Aorta (tissue), 5 donors: ENCODE results near the gene SPIN2A. TPM values are rescaled to one million over a fixed set of nuclear protein-coding genes. Genes with fewer than 3 reads are reported as not detected.
"Not testable (repeated sequence)": the region's sequence is repeated elsewhere in the genome, so short reads cannot be mapped to it uniquely, and the experiment has no call there.

Source experiments
- ATAC-seq: fragments of 200-7000 bp; cut with Tn5 transposase; one replicate; pipeline ENCODE4 v1.9.1; 2022; ENCODE audit warnings: moderate library complexity; ENCODE audit not compliant: low FRiP score
- DNase-seq, 2 donors: peaks; one replicate each; pipeline ENCODE4 v3.0.0-alpha.2; 2020
- H3K27ac ChIP-seq, 2 donors: one replicate each; pipeline ENCODE4 v1.5.1; 2013; ENCODE audit warnings: low read length in 2 of 2, mild to moderate bottlenecking in 2 of 2, moderate library complexity in 2 of 2, control low read depth in 1 of 2, inconsistent platforms in 1 of 2, low read depth in 1 of 2
- H3K27me3 ChIP-seq, 2 donors: one replicate each; pipeline ENCODE4 v1.6.1; 2013; ENCODE audit warnings: control low read depth in 1 of 2, low read length in 1 of 2, mild to moderate bottlenecking in 1 of 2, moderate library complexity in 1 of 2; ENCODE audit not compliant: insufficient read depth in 2 of 2, control insufficient read depth in 1 of 2
- H3K36me3 ChIP-seq, 2 donors: one replicate each; pipeline ENCODE4 v1.6.1; 2013; ENCODE audit warnings: control low read depth in 1 of 2, low read length in 1 of 2, mild to moderate bottlenecking in 1 of 2; ENCODE audit not compliant: insufficient read depth in 2 of 2, control insufficient read depth in 1 of 2
- H3K4me1 ChIP-seq, 2 donors: one replicate each; pipeline ENCODE4 v1.6.1; 2013; ENCODE audit warnings: low read length in 2 of 2, control low read depth in 1 of 2, mild to moderate bottlenecking in 1 of 2, moderate library complexity in 1 of 2; ENCODE audit not compliant: insufficient read depth in 2 of 2, control insufficient read depth in 1 of 2
- H3K4me3 ChIP-seq, 2 donors: one replicate each; pipeline ENCODE4 v1.5.1; 2013; ENCODE audit warnings: low read length in 2 of 2, control low read depth in 1 of 2, mild to moderate bottlenecking in 1 of 2
- H3K9me3 ChIP-seq: one replicate; pipeline ENCODE4 v1.6.1; 2013; ENCODE audit warnings: mild to moderate bottlenecking, low read length; ENCODE audit not compliant: control insufficient read depth
- WGBS, 2 donors: extraction: QIAGEN DNeasy Blood & Tissue Kit; methylation state at CpG; one replicate each; pipeline ENCODE4 v1.1.7; 2013; 5-methylcytosine and 5-hydroxymethylcytosine counted together
- intact Hi-C, 2 donors: fragments of 100-400 bp; cut with DNase I; formaldehyde crosslinking; loops; one replicate each; pipeline versions ENCODE4 v1.14.2 to v1.15.0; 2022
- long read RNA-seq, 2 donors: library from polyadenylated mRNA; unstranded; transcript quantifications; one replicate each; pipeline ENCODE4 v2.0.0, GENCODE V29; 2020 to 2021
- polyA plus RNA-seq, 2 donors: library from polyadenylated mRNA; stranded (reverse); fragments of 200-250 nt; gene quantifications; one replicate each; pipeline ENCODE4 v1.2.3, GENCODE V29; 2013
- total RNA-seq, 2 donors: library from RNA; stranded (reverse); fragmentation: NEBNext Ultra II Directional; extraction: Animal tissue kit (Norgen Biotek cat#: 25700); gene quantifications; one replicate each; pipeline ENCODE4 v1.2.1, GENCODE V29; 2021
- donor health status: healthy with polysubstance abuse.
- donor health status: Bipolar disorder and iron deficiency.
- donor health status: DM: no; HTN: no; CAD: no.
- donor health status: DM: no; HTN: no; CAD: no.
- donor health status: DM: yes; HTN: yes; CAD: no.

The SPIN2A gene
- 1 to 10 TPM; 1.5 to 2.4 TPM for total RNA-seq
- 1 to 10 TPM in 1 of 2 donors, not detected in 1; 1.2 TPM for polyA plus RNA-seq
- long read RNA-seq, donor 1 = 0 reads
- long read RNA-seq, donor 2 = 0 reads

GRCh38 chrX:57137073-57137472 lies at the start of gene SPIN2A:
Gene SPIN2A, minus strand, starts transcription at chrX:57137397. Its CDS starts 800 bp downstream, at chrX:57136597.
- intact Hi-C loops, H3K4me1 ChIP-seq, H3K9me3 ChIP-seq, H3K36me3 ChIP-seq, H3K27ac ChIP-seq, DNase-seq, H3K4me3 ChIP-seq, H3K27me3 ChIP-seq: not testable (repeated sequence)
- peak; percentile 53 for ATAC-seq
- WGBS, 2 donors = 26 to 38% methylated on average over 27 of the region's 27 CpGs

- Histone ChIP-seq H3K9me3 (peaks cover 1% of the 10 kb centered on the region), H3K27ac (no peak overlapping the region), H3K4me1 (no peaks in the 10 kb centered on the region), H3K36me3 (no peaks in the 10 kb centered on the region), H3K4me3 (no peak overlapping the region), H3K27me3 (no peaks in the 10 kb centered on the region)
- intact Hi-C loops = no loop called here
- DNase-seq (no peak), ATAC-seq (no peak)
Observed at GRCh38 chrX:57178605-57179004, 41.4 kb upstream of the SPIN2A start.

- DNase-seq = no peak
- no peaks in the 10 kb centered on the region for H3K4me1 ChIP-seq
- 26 to 47% methylated on average over 1 of the region's 1 CpG for WGBS, 2 donors
- no peak for ATAC-seq
- H3K4me3 ChIP-seq = no peak overlapping the region
- no peak overlapping the region for H3K27ac ChIP-seq
- peaks cover 1% of the 10 kb centered on the region for H3K9me3 ChIP-seq
- no peaks in the 10 kb centered on the region for H3K36me3 ChIP-seq
- intact Hi-C loops = no loop called here
- no peaks in the 10 kb centered on the region for H3K27me3 ChIP-seq
Observed at GRCh38 chrX:57177070-57177469, 39.9 kb upstream of the SPIN2A start.

DNA sequence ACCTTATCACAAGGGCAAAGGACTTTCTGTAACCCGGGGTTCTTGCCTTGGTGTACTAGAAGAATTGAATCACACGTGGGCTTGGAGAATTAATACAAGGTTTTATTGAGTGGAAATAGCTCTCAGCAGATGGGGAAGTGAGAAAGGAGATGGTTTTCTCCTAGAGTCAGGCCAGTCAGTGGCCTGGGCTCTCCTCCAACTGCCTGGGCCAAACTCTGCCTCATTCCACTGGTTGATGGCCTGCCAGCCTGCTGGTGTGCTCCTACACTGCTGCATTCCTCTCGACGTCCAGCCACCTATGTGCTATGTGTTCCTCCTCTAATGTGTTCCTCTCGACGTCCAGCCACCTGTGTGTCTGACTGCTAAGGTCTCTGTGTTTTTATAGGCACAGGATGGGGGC lies 35.3 kb upstream of the SPIN2A start:
- Histone ChIP-seq H3K4me1 (no peaks in the 10 kb centered on the region), H3K27me3 (no peaks in the 10 kb centered on the region), H3K27ac (no peak overlapping the region), H3K9me3 (no peaks in the 10 kb centered on the region), H3K4me3 (no peak overlapping the region), H3K36me3 (no peaks in the 10 kb centered on the region)
- intact Hi-C loops = no loop called here
- no peak for ATAC-seq
- 31 to 42% methylated on average over 6 of the region's 6 CpGs for WGBS, 2 donors
- no peak for DNase-seq

GRCh38 chrX:57156397-57157049 lies 19.3 kb upstream of the SPIN2A start:
- H3K4me3 ChIP-seq = no peak overlapping the region
- intact Hi-C loops = no loop called here
- no peaks in the 10 kb centered on the region for H3K9me3 ChIP-seq
- H3K27me3 ChIP-seq = no peaks in the 10 kb centered on the region
- no peaks in the 10 kb centered on the region for H3K4me1 ChIP-seq
- H3K36me3 ChIP-seq = no peaks in the 10 kb centered on the region
- DNase-seq = no peak
- no peak overlapping the region for H3K27ac ChIP-seq
- WGBS, 2 donors = 59 to 74% methylated on average over 5 of the region's 5 CpGs
- peak; percentile 48 for ATAC-seq

- intact Hi-C loops = no loop called here
- H3K27ac ChIP-seq = no peak overlapping the region
- ATAC-seq = no peak
- no peaks in the 10 kb centered on the region for H3K4me1 ChIP-seq
- no peaks in the 10 kb centered on the region for H3K36me3 ChIP-seq
- no peak for DNase-seq
- WGBS, 2 donors = 65 to 84% methylated on average over 2 of the region's 2 CpGs
- no peaks in the 10 kb centered on the region for H3K9me3 ChIP-seq
- no peak overlapping the region for H3K4me3 ChIP-seq
- H3K27me3 ChIP-seq = no peaks in the 10 kb centered on the region
Observed at GRCh38 chrX:57155171-57155570, 18.0 kb upstream of the SPIN2A start.

DNA sequence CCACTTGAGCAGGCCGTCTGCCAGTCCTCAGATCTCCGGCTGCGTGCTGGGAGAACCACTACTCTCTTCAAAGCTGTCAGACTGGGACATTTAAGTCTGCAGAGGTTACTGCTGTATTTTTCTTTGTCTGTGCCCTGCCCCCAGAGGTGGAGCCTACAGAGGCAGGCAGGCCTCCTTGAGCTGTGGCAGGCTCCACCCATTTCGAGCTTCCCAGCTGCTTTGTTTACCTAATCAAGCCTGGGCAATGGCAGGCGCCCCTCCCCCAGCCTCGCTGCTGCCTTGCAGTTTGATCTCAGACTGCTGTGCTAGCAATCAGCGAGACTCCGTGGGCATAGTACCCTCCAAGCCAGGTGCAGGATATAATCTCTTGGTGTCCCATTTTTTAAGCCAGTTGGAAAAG lies 15.0 kb upstream of the SPIN2A start:
- H3K9me3 ChIP-seq, H3K4me3 ChIP-seq, H3K36me3 ChIP-seq, intact Hi-C loops, H3K27ac ChIP-seq, H3K27me3 ChIP-seq, H3K4me1 ChIP-seq, DNase-seq, ATAC-seq: not testable (repeated sequence)
- 73 to 93% methylated on average over 8 of the region's 8 CpGs for WGBS, 2 donors

DNA sequence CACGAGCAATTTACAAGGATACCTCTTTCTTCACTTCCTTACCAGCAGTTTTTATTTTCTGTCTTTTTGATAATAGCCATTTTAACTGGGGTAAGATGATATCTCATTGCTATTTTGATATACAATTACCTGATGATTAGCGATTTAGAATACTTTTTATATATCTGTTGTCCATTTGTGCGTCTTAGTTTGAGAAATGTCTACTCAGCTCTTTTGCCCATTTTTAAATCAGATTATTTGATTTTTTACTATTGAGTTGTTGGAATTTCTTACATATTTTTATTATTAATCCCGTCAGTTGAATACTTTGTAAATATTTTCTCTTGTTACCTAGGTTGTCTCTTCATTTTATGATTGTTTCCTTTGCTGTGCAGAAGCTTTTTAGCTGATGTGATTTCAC lies 1.5 kb upstream of the SPIN2A start:
- DNase-seq (no peak), ATAC-seq (no peak)
- H3K36me3 ChIP-seq = no peaks in the 10 kb centered on the region
- H3K4me3 ChIP-seq = no peak overlapping the region
- H3K27ac ChIP-seq = no peak overlapping the region
- H3K27me3 ChIP-seq = no peaks in the 10 kb centered on the region
- WGBS, 2 donors = 73 to 97% methylated on average over 4 of the region's 4 CpGs
- intact Hi-C loops = no loop called here
- no peaks in the 10 kb centered on the region for H3K9me3 ChIP-seq
- no peaks in the 10 kb centered on the region for H3K4me1 ChIP-seq

GRCh38 chrX:57137501-57137900 lies 304 bp upstream of the SPIN2A start:
- ATAC-seq (no peak), DNase-seq (no peak)
- Histone ChIP-seq H3K27ac (no peak overlapping the region), H3K4me3 (no peak overlapping the region), H3K27me3 (no peaks in the 10 kb centered on the region), H3K4me1 (no peaks in the 10 kb centered on the region), H3K9me3 (no peaks in the 10 kb centered on the region), H3K36me3 (no peaks in the 10 kb centered on the region)
- intact Hi-C loops = no loop called here
- WGBS, 2 donors = 35 to 54% methylated on average over 1 of the region's 1 CpG
